K562 (cell line): ENCODE measurements around the gene BIRC3. TPM values are rescaled to one million over a fixed set of nuclear protein-coding genes. Genes with fewer than 3 reads are reported as not detected.

Source experiments
- ARID2 ChIP-seq: fragments of 450-650 bp; IDR thresholded peaks from 2 replicates; pipeline ENCODE4 v1.6.1; 2017; ENCODE audit warnings: antibody characterized with exemption, mild to moderate bottlenecking
- BRCA1 ChIP-seq, 2 experiments: fragments of 450-650 bp in 1 of 2; sonication (generic) in 1 of 2; formaldehyde crosslinking in 1 of 2; IDR thresholded peaks; 2 replicates each; pipeline versions ENCODE4 v1.5.0 to v1.6.1; 2017 to 2020; ENCODE audit warnings: mild to moderate bottlenecking in 1 of 2, missing genetic modification reagents in 1 of 2
- CBX2 ChIP-seq: fragments of 200-600 bp; sonication (generic); IDR thresholded peaks from one replicate; pipeline ENCODE4 v1.6.1; 2012; ENCODE audit warnings: mild to moderate bottlenecking, low read length, inconsistent platforms; ENCODE audit not compliant: insufficient read depth, poor library complexity, severe bottlenecking
- DPF2 ChIP-seq: fragments of 450-650 bp; IDR thresholded peaks from 2 replicates; pipeline ENCODE4 v1.6.1; 2016
- FOS ChIP-seq: IDR thresholded peaks from 3 replicates; pipeline ENCODE4 v1.6.1; 2011; ENCODE audit not compliant: insufficient read length; ENCODE audit errors: extremely low read depth
- FOXJ3 ChIP-seq: sonication (generic); formaldehyde crosslinking; IDR thresholded peaks from 2 replicates; pipeline ENCODE4 v1.4.0; 2020; ENCODE audit warnings: mild to moderate bottlenecking, missing genetic modification reagents
- KAT7 ChIP-seq: sonication (generic); formaldehyde crosslinking; IDR thresholded peaks from 2 replicates; pipeline ENCODE4 v1.8.0; 2022; ENCODE audit warnings: missing genetic modification reagents, mild to moderate bottlenecking, borderline replicate concordance
- LCOR ChIP-seq: sonication (generic); formaldehyde crosslinking; IDR thresholded peaks from 2 replicates; pipeline ENCODE4 v1.8.0; 2022; ENCODE audit warnings: mild to moderate bottlenecking, missing genetic modification reagents
- MTF1 ChIP-seq: fragments of 250-450 bp; sonication (Bioruptor Pico); IDR thresholded peaks from 2 replicates; pipeline ENCODE4 v1.9.0; 2021; ENCODE audit warnings: moderate library complexity, mild to moderate bottlenecking, inconsistent platforms, borderline replicate concordance
- MYC ChIP-seq, 2 experiments: fragments of 250-450 bp in 1 of 2; sonication (Bioruptor Pico) in 1 of 2; IDR thresholded peaks; 2 replicates each; pipeline versions ENCODE4 v1.5.1 to v1.6.1; 2012 to 2021; ENCODE audit warnings: low read depth in 2 of 2, borderline replicate concordance in 1 of 2, improper control_type of control experiment in 1 of 2, low read length in 1 of 2, mild to moderate bottlenecking in 1 of 2, moderate library complexity in 1 of 2
- NCOR1 ChIP-seq: fragments of 450-650 bp; IDR thresholded peaks from 2 replicates; pipeline ENCODE4 v1.6.1; 2016; ENCODE audit warnings: mild to moderate bottlenecking, moderate library complexity
- NFE2 ChIP-seq: IDR thresholded peaks from 2 replicates; pipeline ENCODE4 v1.6.1; 2014; ENCODE audit warnings: antibody characterized with exemption, low read depth
- NFE2L1 ChIP-seq: fragments of 450-650 bp; IDR thresholded peaks from 2 replicates; pipeline ENCODE4 v1.6.1; 2016; ENCODE audit warnings: missing genetic modification characterization, low read depth, mild to moderate bottlenecking, missing compliant biosample characterization, moderate library complexity, borderline replicate concordance
- SAFB ChIP-seq: fragments of 200-400 bp; formaldehyde crosslinking; IDR thresholded peaks from 2 replicates; pipeline ENCODE4 v1.6.1; 2017; ENCODE audit warnings: low read depth, low read length, borderline replicate concordance
- SPI1 ChIP-seq: IDR thresholded peaks from 2 replicates; pipeline ENCODE4 v1.6.1; 2011; ENCODE audit warnings: low read depth, low read length, control low read depth, borderline replicate concordance
- TFAM ChIP-seq: fragments of 250-450 bp; sonication (Bioruptor Pico); conservative IDR thresholded peaks from 2 replicates; pipeline ENCODE4 v1.5.0; 2021; ENCODE audit warnings: mild to moderate bottlenecking, moderate library complexity
- ZNF165 ChIP-seq: fragments of 250-450 bp; sonication (Bioruptor Pico); IDR thresholded peaks from 2 replicates; pipeline ENCODE4 v1.4.0; 2020; ENCODE audit warnings: borderline replicate concordance
- ZNF24 ChIP-seq: fragments of 450-650 bp; IDR thresholded peaks from 2 replicates; pipeline ENCODE4 v1.6.1; 2016
- ZNF583 ChIP-seq: fragments of 250-450 bp; sonication (Bioruptor Pico); IDR thresholded peaks from 2 replicates; pipeline ENCODE4 v1.4.0; 2020
- ZSCAN29 ChIP-seq: fragments of 450-650 bp; IDR thresholded peaks from 2 replicates; pipeline ENCODE4 v1.6.1; 2017
- polyA plus RNA-seq, 8 experiments: library from polyadenylated mRNA; depleted of rRNA in 4 of 8; stranded (reverse) in 5 of 8; unstranded in 3 of 8; fragments of >200 nt; fragmentation: Nextera tagmentation in 2 of 8; fragmentation: Illumina TruSeq in 1 of 8; extraction: Ambion mirVana in 2 of 8; extraction: Trizol in 1 of 8; gene quantifications; 2 replicates each; pipeline versions ENCODE4 v1.2.1 to v1.2.3, GENCODE V29; 2011 to 2014; ENCODE audit warnings: inconsistent platforms in 1 of 8, missing spikeins in 1 of 8
- total RNA-seq, 7 experiments: library from RNA; depleted of rRNA in 6 of 7; stranded (reverse); fragments of >200 nt in 6 of 7; fragmentation: Illumina TruSeq in 2 of 7; extraction: Trizol in 2 of 7; gene quantifications; 2 replicates each; pipeline versions ENCODE4 v1.2.1 to v1.2.3, GENCODE V29; 2011 to 2021; ENCODE audit warnings: low replicate concordance in 1 of 7
- TF ChIP-seq, protein P1 (sequence below): sonication (generic); formaldehyde crosslinking; IDR thresholded peaks from 2 replicates; pipeline ENCODE4 v1.8.0; 2023; ENCODE audit warnings: missing genetic modification reagents, mild to moderate bottlenecking, borderline replicate concordance

BIRC3 gene
- total and polyA plus RNA-seq, 9 of the 15 experiments (the other 6 are each of a cell fraction or from before 2014, with no cell fraction given): 0.08 to 0.42 (median 0.18) TPM

DNA sequence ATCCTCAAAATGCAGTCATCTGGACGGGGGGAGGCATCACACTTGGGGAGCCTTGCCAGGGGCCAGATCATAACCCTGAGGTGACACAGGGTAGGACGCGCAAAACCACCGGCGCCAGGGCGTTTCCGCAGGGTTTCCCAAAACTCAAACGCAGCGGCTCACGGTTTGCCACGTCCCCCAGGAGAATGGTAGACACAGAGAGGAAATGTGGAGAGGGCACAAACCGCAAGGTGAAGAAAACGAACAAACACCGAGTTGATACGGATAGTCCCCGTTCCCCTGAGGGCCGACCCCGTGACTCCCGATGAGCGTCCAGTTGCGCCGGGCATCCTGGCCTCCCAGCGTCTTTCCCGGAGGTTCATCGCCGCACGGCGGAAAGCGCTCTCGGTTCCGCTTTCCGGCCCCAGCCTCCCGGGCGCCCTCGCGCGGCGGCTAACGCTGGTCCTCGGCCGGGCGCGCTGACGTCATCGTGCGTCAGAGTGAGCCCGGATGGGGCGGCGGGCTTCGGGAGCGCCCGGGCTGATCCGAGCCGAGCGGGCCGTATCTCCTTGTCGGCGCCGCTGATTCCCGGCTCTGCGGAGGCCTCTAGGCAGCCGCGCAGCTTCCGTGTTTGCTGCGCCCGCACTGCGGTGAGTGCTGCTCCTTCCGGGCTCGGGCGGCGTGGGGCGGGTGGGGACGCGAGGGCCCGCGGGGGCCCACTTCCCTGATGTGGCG lies 29.6 kb downstream of the BIRC3 start, which contains the start of gene BIRC2 (continued):
- TF ChIP-seq SPI1 (peak; percentile 82), TFAM (CRISPR knock-in tag) (no peak), FOS (no peak), ZNF24 (no peak), ZNF583 (CRISPR knock-in tag) (no peak), ZSCAN29 (peak; percentile 72), BRCA1 (IDR thresholded peaks at IDR 0.05) (no peak), BRCA1 (CRISPR knock-in tag; IDR thresholded peaks at IDR 0.05) (no peak), CBX2 (no peak), FOXJ3 (CRISPR knock-in tag) (no peak), SAFB (no peak), MYC (IDR thresholded peaks at IDR 0.05; ENCODE audit: low read depth, low read length) (peak; percentile 55), MYC (CRISPR knock-in tag; IDR thresholded peaks at IDR 0.05; ENCODE audit: borderline replicate concordance, low read depth) (no peak), LCOR (peak; percentile 71; the same call in 1 of the 2 replicates), ARID2 (no peak), MTF1 (no peak), NFE2 (peak; percentile 34; the same call in 1 of the 2 replicates), DPF2 (0 out of 2 replicates have a peak, but pooled peaks have one; percentile 40), KAT7 (CRISPR knock-in tag) (no peak), ZNF165 (CRISPR knock-in tag) (no peak), NFE2L1 (tag) (no peak), NCOR1 (no peak)
- TF ChIP-seq, protein P1, sequence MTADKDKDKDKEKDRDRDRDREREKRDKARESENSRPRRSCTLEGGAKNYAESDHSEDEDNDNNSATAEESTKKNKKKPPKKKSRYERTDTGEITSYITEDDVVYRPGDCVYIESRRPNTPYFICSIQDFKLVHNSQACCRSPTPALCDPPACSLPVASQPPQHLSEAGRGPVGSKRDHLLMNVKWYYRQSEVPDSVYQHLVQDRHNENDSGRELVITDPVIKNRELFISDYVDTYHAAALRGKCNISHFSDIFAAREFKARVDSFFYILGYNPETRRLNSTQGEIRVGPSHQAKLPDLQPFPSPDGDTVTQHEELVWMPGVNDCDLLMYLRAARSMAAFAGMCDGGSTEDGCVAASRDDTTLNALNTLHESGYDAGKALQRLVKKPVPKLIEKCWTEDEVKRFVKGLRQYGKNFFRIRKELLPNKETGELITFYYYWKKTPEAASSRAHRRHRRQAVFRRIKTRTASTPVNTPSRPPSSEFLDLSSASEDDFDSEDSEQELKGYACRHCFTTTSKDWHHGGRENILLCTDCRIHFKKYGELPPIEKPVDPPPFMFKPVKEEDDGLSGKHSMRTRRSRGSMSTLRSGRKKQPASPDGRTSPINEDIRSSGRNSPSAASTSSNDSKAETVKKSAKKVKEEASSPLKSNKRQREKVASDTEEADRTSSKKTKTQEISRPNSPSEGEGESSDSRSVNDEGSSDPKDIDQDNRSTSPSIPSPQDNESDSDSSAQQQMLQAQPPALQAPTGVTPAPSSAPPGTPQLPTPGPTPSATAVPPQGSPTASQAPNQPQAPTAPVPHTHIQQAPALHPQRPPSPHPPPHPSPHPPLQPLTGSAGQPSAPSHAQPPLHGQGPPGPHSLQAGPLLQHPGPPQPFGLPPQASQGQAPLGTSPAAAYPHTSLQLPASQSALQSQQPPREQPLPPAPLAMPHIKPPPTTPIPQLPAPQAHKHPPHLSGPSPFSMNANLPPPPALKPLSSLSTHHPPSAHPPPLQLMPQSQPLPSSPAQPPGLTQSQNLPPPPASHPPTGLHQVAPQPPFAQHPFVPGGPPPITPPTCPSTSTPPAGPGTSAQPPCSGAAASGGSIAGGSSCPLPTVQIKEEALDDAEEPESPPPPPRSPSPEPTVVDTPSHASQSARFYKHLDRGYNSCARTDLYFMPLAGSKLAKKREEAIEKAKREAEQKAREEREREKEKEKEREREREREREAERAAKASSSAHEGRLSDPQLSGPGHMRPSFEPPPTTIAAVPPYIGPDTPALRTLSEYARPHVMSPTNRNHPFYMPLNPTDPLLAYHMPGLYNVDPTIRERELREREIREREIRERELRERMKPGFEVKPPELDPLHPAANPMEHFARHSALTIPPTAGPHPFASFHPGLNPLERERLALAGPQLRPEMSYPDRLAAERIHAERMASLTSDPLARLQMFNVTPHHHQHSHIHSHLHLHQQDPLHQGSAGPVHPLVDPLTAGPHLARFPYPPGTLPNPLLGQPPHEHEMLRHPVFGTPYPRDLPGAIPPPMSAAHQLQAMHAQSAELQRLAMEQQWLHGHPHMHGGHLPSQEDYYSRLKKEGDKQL (CRISPR knock-in tag): no peak
